WTC11 (cell line): ENCODE results near the gene HES3. TPM values are rescaled to one million over a fixed set of nuclear protein-coding genes. Genes with fewer than 3 reads are reported as not detected.
A peak's percentile ranks its signal among the peaks of the same experiment; 100 is the strongest.

Experiments
- ATAC-seq: fragments of 200-7000 bp; cut with Tn5 transposase; 2 replicates; pipeline ENCODE4 v1.10.0; 2021; ENCODE audit warnings: mild to moderate bottlenecking, moderate library complexity
- Bru-seq: library from RNA; stranded (reverse); fragments of 400-500 nt; gene quantifications from one replicate; lab custom pipeline; 2021; lab: Mats Ljungman, UMichigan
- CTCF ChIA-PET: fragments of 300-600 bp; sonication (Branson Sonifier 250); formaldehyde crosslinking; loops from one replicate; lab custom pipeline; 2021; ENCODE audit warnings: antibody characterized with exemption; lab: Charles Lee
- POLR2A ChIA-PET: fragments of 350-600 bp; sonication (Branson Sonifier 250); formaldehyde crosslinking; loops from one replicate; lab custom pipeline; 2021; ENCODE audit warnings: antibody characterized with exemption; lab: Charles Lee
- DNase-seq: peaks from one replicate; pipeline ENCODE4 v3.0.0; 2021; ENCODE audit warnings: low spot score
- H3K27ac Mint-ChIP-seq: 2 replicates; pipeline ENCODE4 v1.8.0; 2021; ENCODE audit warnings: mixed read lengths
- H3K27me3 Mint-ChIP-seq: 2 replicates; pipeline ENCODE4 v1.8.0; 2021; ENCODE audit warnings: low read depth, mild to moderate bottlenecking, moderate library complexity, mixed read lengths
- H3K36me3 Mint-ChIP-seq: 2 replicates; pipeline ENCODE4 v1.8.0; 2021; ENCODE audit warnings: mixed read lengths
- H3K4me1 Mint-ChIP-seq: 2 replicates; pipeline ENCODE4 v1.8.0; 2022; ENCODE audit warnings: mixed read lengths
- H3K4me3 Mint-ChIP-seq: 2 replicates; pipeline ENCODE4 v1.8.0; 2021; ENCODE audit warnings: mild to moderate bottlenecking, moderate library complexity, mixed read lengths
- H3K9me3 Mint-ChIP-seq: 2 replicates; pipeline ENCODE4 v1.8.0; 2021; ENCODE audit warnings: mixed read lengths
- E2F4 ChIP-seq: sonication (generic); formaldehyde crosslinking; IDR thresholded peaks from 2 replicates; pipeline ENCODE4 v1.8.1; 2022; ENCODE audit warnings: low read depth, mild to moderate bottlenecking, moderate library complexity, missing genetic modification reagents, borderline replicate concordance
- FOXJ3 ChIP-seq: sonication (generic); formaldehyde crosslinking; IDR thresholded peaks from 2 replicates; pipeline ENCODE4 v1.9.0; 2021; ENCODE audit warnings: missing genetic modification reagents, mild to moderate bottlenecking, borderline replicate concordance
- FOXK1 ChIP-seq: sonication (generic); formaldehyde crosslinking; IDR thresholded peaks from 2 replicates; pipeline ENCODE4 v1.8.0; 2022; ENCODE audit warnings: mild to moderate bottlenecking, moderate library complexity, missing genetic modification reagents
- FOXP4 ChIP-seq: sonication (generic); formaldehyde crosslinking; IDR thresholded peaks from 2 replicates; pipeline ENCODE4 v1.8.0; 2022; ENCODE audit warnings: mild to moderate bottlenecking, missing genetic modification reagents
- GABPB1 ChIP-seq: sonication (generic); formaldehyde crosslinking; IDR thresholded peaks from 2 replicates; pipeline ENCODE4 v1.8.1; 2023; ENCODE audit warnings: mild to moderate bottlenecking, missing genetic modification reagents
- HMGA2 ChIP-seq: fragments of 250-450 bp; sonication (Bioruptor Pico); IDR thresholded peaks from 2 replicates; pipeline ENCODE4 v1.4.0; 2021; ENCODE audit warnings: mild to moderate bottlenecking, moderate library complexity
- JUN ChIP-seq: sonication (generic); formaldehyde crosslinking; IDR thresholded peaks from 2 replicates; pipeline ENCODE4 v1.8.0; 2023; ENCODE audit warnings: mild to moderate bottlenecking, missing genetic modification reagents
- NR2C2 ChIP-seq: sonication (generic); formaldehyde crosslinking; IDR thresholded peaks from 2 replicates; pipeline ENCODE4 v1.8.0; 2022; ENCODE audit warnings: mild to moderate bottlenecking, missing genetic modification reagents
- ZNF263 ChIP-seq: sonication (generic); formaldehyde crosslinking; IDR thresholded peaks from 2 replicates; pipeline ENCODE4 v1.8.1; 2022; ENCODE audit warnings: low read depth, mild to moderate bottlenecking, moderate library complexity, missing genetic modification reagents
- ZNF317 ChIP-seq: sonication (generic); formaldehyde crosslinking; IDR thresholded peaks from 2 replicates; pipeline ENCODE4 v1.8.1; 2023; ENCODE audit warnings: low read depth, mild to moderate bottlenecking, moderate library complexity, missing genetic modification reagents, borderline replicate concordance
- long read RNA-seq, 3 experiments: library from RNA in 1 of 3; library from capped mRNA in 1 of 3; library from polyadenylated mRNA in 1 of 3; unstranded in 2 of 3; stranded (forward) in 1 of 3; transcript quantifications; one replicate each; pipeline ENCODE4 v2.0.0, GENCODE V29; 2021
- total RNA-seq: library from RNA; stranded (reverse); gene quantifications from 3 replicates; pipeline ENCODE4 v1.2.3, GENCODE V29; 2021
- TF ChIP-seq, protein P1 (sequence below): sonication (generic); formaldehyde crosslinking; IDR thresholded peaks from 2 replicates; pipeline ENCODE4 v1.8.1; 2023; ENCODE audit warnings: mild to moderate bottlenecking, moderate library complexity, missing genetic modification reagents
- TF ChIP-seq, protein P2 (sequence below): sonication (generic); formaldehyde crosslinking; IDR thresholded peaks from 2 replicates; pipeline ENCODE4 v1.8.0; 2023; ENCODE audit warnings: missing genetic modification reagents
- TF ChIP-seq, protein P3 (sequence below): sonication (generic); formaldehyde crosslinking; IDR thresholded peaks from 2 replicates; pipeline ENCODE4 v1.8.0; 2022; ENCODE audit warnings: mild to moderate bottlenecking, missing genetic modification reagents
- TF ChIP-seq, protein P4 (sequence below): sonication (generic); formaldehyde crosslinking; IDR thresholded peaks from 2 replicates; pipeline ENCODE4 v1.8.1; 2022; ENCODE audit warnings: missing genetic modification reagents, borderline replicate concordance
- TF ChIP-seq, protein P5 (sequence below): sonication (generic); formaldehyde crosslinking; IDR thresholded peaks from 2 replicates; pipeline ENCODE4 v1.8.1; 2022; ENCODE audit warnings: mild to moderate bottlenecking, moderate library complexity, missing genetic modification reagents

HES3 gene
- 74.7 to 78.7 TPM (median 78.3 TPM) in 3 replicates for total RNA-seq
- Bru-seq, nascent RNA: percentile 86 among the genes with signal in this experiment
- long read RNA-seq, experiment 1, transcript HES3-201 (4 exons, 697 nt): major isoform, 62 of 73 reads
- long read RNA-seq, experiment 1, partial matches to known transcripts: 2 of 73 reads
- long read RNA-seq, experiment 1, other reads (novel, unspliced or antisense): 9 of 73 reads
- long read RNA-seq, experiment 2, transcript HES3-201 (4 exons, 697 nt): major isoform, 49 of 83 reads
- long read RNA-seq, experiment 2, partial matches to known transcripts: 33 of 83 reads
- long read RNA-seq, experiment 2, other reads (novel, unspliced or antisense): 1 of 83 reads
- long read RNA-seq, experiment 3: 0 reads

GRCh38 chr1:6243993-6244392, at the start of gene HES3:
TSS of gene HES3 (plus strand) at chr1:6244179. CDS start at chr1:6244366, 187 bp downstream.
- POLR2A ChIA-PET: interaction anchor here (0.8 kb wide), 1 partner anchor 44 kb away, joined by 3 read pairs; no protein-coding TSS in a partner anchor
- ATAC-seq (no peak), DNase-seq (no peak)
- Mint-ChIP-seq H3K4me1 (peaks cover 44% of the 10 kb centered on the region), H3K4me3 (peak within 1 kb of the TSS; percentile 77), H3K36me3 (no peaks in the 10 kb centered on the region), H3K27me3 (peaks cover 32% of the 10 kb centered on the region), H3K9me3 (no peaks in the 10 kb centered on the region), H3K27ac (no peak within 1 kb of the TSS)
- CTCF ChIA-PET: interaction anchor here (1.0 to 21.4 kb wide), 9 partner anchors 38 to 194 kb away, joined by 3 to 489 read pairs (median 9); partner anchors contain the start of genes HES2 and RNF207
- TF ChIP-seq FOXP4 (0 out of 2 replicates have a peak, but pooled peaks have one; percentile 58), GABPB1 (CRISPR knock-in tag) (no peak), HMGA2 (CRISPR knock-in tag) (no peak), FOXJ3 (CRISPR knock-in tag) (no peak), E2F4 (CRISPR knock-in tag) (no peak), FOXK1 (CRISPR knock-in tag) (peak; percentile 46; the same call in 1 of the 2 replicates), ZNF317 (CRISPR knock-in tag) (no peak), NR2C2 (CRISPR knock-in tag) (no peak), ZNF263 (CRISPR knock-in tag) (peak; percentile 56; the same call in 1 of the 2 replicates)
- TF ChIP-seq, protein P1, sequence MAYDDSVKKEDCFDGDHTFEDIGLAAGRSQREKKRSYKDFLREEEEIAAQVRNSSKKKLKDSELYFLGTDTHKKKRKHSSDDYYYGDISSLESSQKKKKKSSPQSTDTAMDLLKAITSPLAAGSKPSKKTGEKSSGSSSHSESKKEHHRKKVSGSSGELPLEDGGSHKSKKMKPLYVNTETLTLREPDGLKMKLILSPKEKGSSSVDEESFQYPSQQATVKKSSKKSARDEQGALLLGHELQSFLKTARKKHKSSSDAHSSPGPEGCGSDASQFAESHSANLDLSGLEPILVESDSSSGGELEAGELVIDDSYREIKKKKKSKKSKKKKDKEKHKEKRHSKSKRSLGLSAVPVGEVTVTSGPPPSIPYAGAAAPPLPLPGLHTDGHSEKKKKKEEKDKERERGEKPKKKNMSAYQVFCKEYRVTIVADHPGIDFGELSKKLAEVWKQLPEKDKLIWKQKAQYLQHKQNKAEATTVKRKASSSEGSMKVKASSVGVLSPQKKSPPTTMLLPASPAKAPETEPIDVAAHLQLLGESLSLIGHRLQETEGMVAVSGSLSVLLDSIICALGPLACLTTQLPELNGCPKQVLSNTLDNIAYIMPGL (CRISPR knock-in tag): no peak
- TF ChIP-seq, protein P2, sequence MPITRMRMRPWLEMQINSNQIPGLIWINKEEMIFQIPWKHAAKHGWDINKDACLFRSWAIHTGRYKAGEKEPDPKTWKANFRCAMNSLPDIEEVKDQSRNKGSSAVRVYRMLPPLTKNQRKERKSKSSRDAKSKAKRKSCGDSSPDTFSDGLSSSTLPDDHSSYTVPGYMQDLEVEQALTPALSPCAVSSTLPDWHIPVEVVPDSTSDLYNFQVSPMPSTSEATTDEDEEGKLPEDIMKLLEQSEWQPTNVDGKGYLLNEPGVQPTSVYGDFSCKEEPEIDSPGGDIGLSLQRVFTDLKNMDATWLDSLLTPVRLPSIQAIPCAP (CRISPR knock-in tag): 0 out of 2 replicates have a peak, but pooled peaks have one; percentile 12
- TF ChIP-seq, protein P3, sequence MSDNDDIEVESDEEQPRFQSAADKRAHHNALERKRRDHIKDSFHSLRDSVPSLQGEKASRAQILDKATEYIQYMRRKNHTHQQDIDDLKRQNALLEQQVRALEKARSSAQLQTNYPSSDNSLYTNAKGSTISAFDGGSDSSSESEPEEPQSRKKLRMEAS (CRISPR knock-in tag): peak; percentile 31; the same call in 1 of the 2 replicates

- no peaks in the 10 kb centered on the region for H3K9me3 Mint-ChIP-seq
- no peaks in the 10 kb centered on the region for H3K27me3 Mint-ChIP-seq
- H3K27ac Mint-ChIP-seq: peak overlapping the region; percentile 92
- ATAC-seq: no peak
- no peak for TF ChIP-seq JUN (CRISPR knock-in tag)
- TF ChIP-seq, protein P4, sequence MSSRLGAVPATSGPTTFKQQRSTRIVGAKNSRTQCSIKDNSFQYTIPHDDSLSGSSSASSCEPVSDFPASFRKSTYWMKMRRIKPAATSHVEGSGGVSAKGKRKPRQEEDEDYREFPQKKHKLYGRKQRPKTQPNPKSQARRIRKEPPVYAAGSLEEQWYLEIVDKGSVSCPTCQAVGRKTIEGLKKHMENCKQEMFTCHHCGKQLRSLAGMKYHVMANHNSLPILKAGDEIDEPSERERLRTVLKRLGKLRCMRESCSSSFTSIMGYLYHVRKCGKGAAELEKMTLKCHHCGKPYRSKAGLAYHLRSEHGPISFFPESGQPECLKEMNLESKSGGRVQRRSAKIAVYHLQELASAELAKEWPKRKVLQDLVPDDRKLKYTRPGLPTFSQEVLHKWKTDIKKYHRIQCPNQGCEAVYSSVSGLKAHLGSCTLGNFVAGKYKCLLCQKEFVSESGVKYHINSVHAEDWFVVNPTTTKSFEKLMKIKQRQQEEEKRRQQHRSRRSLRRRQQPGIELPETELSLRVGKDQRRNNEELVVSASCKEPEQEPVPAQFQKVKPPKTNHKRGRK (CRISPR knock-in tag): no peak
- TF ChIP-seq, protein P5, sequence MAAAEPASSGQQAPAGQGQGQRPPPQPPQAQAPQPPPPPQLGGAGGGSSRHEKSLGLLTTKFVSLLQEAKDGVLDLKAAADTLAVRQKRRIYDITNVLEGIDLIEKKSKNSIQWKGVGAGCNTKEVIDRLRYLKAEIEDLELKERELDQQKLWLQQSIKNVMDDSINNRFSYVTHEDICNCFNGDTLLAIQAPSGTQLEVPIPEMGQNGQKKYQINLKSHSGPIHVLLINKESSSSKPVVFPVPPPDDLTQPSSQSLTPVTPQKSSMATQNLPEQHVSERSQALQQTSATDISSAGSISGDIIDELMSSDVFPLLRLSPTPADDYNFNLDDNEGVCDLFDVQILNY (CRISPR knock-in tag): no peak
- TF ChIP-seq NR2C2 (CRISPR knock-in tag): no peak
- TF ChIP-seq ZNF317 (CRISPR knock-in tag): no peak
- TF ChIP-seq, all 79 proteins: peak for 0
- ChIA-PET CTCF (interaction anchor here (1.3 to 1.5 kb wide), 2 partner anchors 13 to 41 kb away, joined by 4 to 6 read pairs; no protein-coding TSS in a partner anchor), POLR2A (no interaction called here)
- Mint-ChIP-seq H3K4me3 (peak overlapping the region; percentile 97), H3K36me3 (peaks cover 45% of the 10 kb centered on the region), H3K4me1 (peaks cover 37% of the 10 kb centered on the region)
- no peak for DNase-seq
Observed at GRCh38 chr1:6197746-6198427, 46.1 kb upstream of the HES3 start.
